SK-N-SH (cell line): ENCODE measurements around the gene ZNF219. TPM values are rescaled to one million over a fixed set of nuclear protein-coding genes. Genes with fewer than 3 reads are reported as not detected.

Experiments
- CTCF ChIA-PET: fragments of 300-600, 350-600 bp; formaldehyde crosslinking; extraction: SDS; loops from one replicate; lab custom pipeline; 2021; lab: Yijun Ruan, JAX
- POLR2A ChIA-PET: fragments of 350-600 bp; sonication (Branson Sonifier 250); formaldehyde crosslinking; extraction: SDS; loops from one replicate; lab custom pipeline; 2020; ENCODE audit warnings: antibody characterized with exemption, inconsistent platforms; lab: Yijun Ruan, JAX
- DNase-seq: peaks from one replicate; pipeline ENCODE4 v3.0.0; 2012
- H2AFZ ChIP-seq: fragments of 200-600 bp; sonication (generic); 2 replicates; pipeline ENCODE4 v1.8.1; 2016; ENCODE audit warnings: antibody characterized with exemption, mild to moderate bottlenecking, low read depth
- H3F3A ChIP-seq: fragments of 200-600 bp; sonication (generic); replicated peaks from 2 replicates; pipeline ENCODE3; 2016; ENCODE audit warnings: antibody characterized with exemption, mild to moderate bottlenecking; ENCODE audit not compliant: insufficient read depth
- H3K27ac ChIP-seq, 2 experiments: fragments of 200-500 bp in 1 of 2; fragments of 200-600 bp in 1 of 2; sonication (Bioruptor generic) in 1 of 2; sonication (generic), shearing (Covaris generic) in 1 of 2; 2 replicates each; pipeline versions ENCODE4 v1.5.1 to v1.6.1; 2014 to 2016; ENCODE audit warnings: low read depth in 2 of 2, inconsistent platforms in 1 of 2, low read length in 1 of 2, mild to moderate bottlenecking in 1 of 2, mixed read lengths in 1 of 2
- H3K27me3 ChIP-seq: fragments of 200-600 bp; sonication (generic), shearing (Covaris generic); 2 replicates; pipeline ENCODE4 v1.6.1; 2016; ENCODE audit warnings: mixed run types; ENCODE audit not compliant: insufficient read depth
- H3K36me3 ChIP-seq, 2 experiments: fragments of 200-500 bp in 1 of 2; fragments of 200-600 bp in 1 of 2; sonication (Bioruptor generic) in 1 of 2; sonication (generic) in 1 of 2; replicated peaks in 1 of 2; 2 replicates each; pipeline versions ENCODE3 to v1.5.1; 2014 to 2016; ENCODE audit warnings: low read length in 1 of 2, mild to moderate bottlenecking in 1 of 2; ENCODE audit not compliant: insufficient read depth in 2 of 2, control insufficient read depth in 1 of 2
- H3K4me1 ChIP-seq, 2 experiments: fragments of 200-500 bp in 1 of 2; fragments of 200-600 bp in 1 of 2; sonication (Bioruptor generic) in 1 of 2; sonication (generic), shearing (Covaris generic) in 1 of 2; 2 replicates each; pipeline versions ENCODE4 v1.5.1 to v1.6.1; 2014 to 2016; ENCODE audit warnings: low read depth in 1 of 2, low read length in 1 of 2, mixed run types in 1 of 2; ENCODE audit not compliant: insufficient read depth in 2 of 2, control insufficient read depth in 1 of 2
- H3K4me2 ChIP-seq: fragments of 200-600 bp; sonication (generic), shearing (Covaris generic); 2 replicates; pipeline ENCODE4 v1.6.1; 2017; ENCODE audit warnings: mixed run types
- H3K4me3 ChIP-seq, 2 experiments: fragments of 200-500 bp in 1 of 2; fragments of 200-600 bp in 1 of 2; sonication (Bioruptor generic) in 1 of 2; sonication (generic), shearing (Covaris generic) in 1 of 2; 2 replicates each; pipeline versions ENCODE4 v1.5.1 to v1.8.1; 2014 to 2016; ENCODE audit warnings: low read depth in 2 of 2, inconsistent platforms in 1 of 2, low read length in 1 of 2, mild to moderate bottlenecking in 1 of 2, mixed read lengths in 1 of 2, moderate library complexity in 1 of 2
- H3K79me2 ChIP-seq: fragments of 200-600 bp; sonication (generic); 2 replicates; pipeline ENCODE4 v1.8.1; 2017; ENCODE audit warnings: mild to moderate bottlenecking; ENCODE audit not compliant: insufficient read depth
- H3K9ac ChIP-seq: fragments of 200-600 bp; sonication (generic); 2 replicates; pipeline ENCODE4 v1.6.1; 2017; ENCODE audit warnings: mixed run types
- H3K9me2 ChIP-seq: fragments of 200-600 bp; sonication (generic); 2 replicates; pipeline ENCODE4 v1.6.1; 2017; ENCODE audit warnings: mixed run types
- H3K9me3 ChIP-seq: fragments of 200-600 bp; sonication (generic); 2 replicates; pipeline ENCODE4 v1.6.1; 2017; ENCODE audit warnings: mixed run types, mild to moderate bottlenecking, moderate library complexity
- H4K20me1 ChIP-seq: fragments of 200-600 bp; sonication (generic); 2 replicates; pipeline ENCODE4 v1.6.1; 2017; ENCODE audit warnings: mild to moderate bottlenecking, mixed run types; ENCODE audit not compliant: insufficient read depth
- CHD2 ChIP-seq: fragments of 150-350 bp; IDR thresholded peaks from 2 replicates; pipeline ENCODE4 v1.6.1; 2018; ENCODE audit warnings: low read length; ENCODE audit not compliant: partially characterized antibody
- EZH2phosphoT487 ChIP-seq: fragments of 200-600 bp; sonication (generic); IDR thresholded peaks from 2 replicates; pipeline ENCODE4 v1.6.1; 2017; ENCODE audit warnings: low read depth, mixed run types, mild to moderate bottlenecking, antibody characterized with exemption, moderate library complexity, borderline replicate concordance
- FOXJ3 ChIP-seq: sonication (generic); formaldehyde crosslinking; IDR thresholded peaks from 2 replicates; pipeline ENCODE4 v1.5.1; 2020; ENCODE audit warnings: mild to moderate bottlenecking, missing genetic modification reagents
- FOXM1 ChIP-seq: IDR thresholded peaks from 2 replicates; pipeline ENCODE4 v1.4.0; 2012; ENCODE audit warnings: low read depth, mild to moderate bottlenecking
- GATA2 ChIP-seq: sonication (generic); formaldehyde crosslinking; IDR thresholded peaks from 2 replicates; pipeline ENCODE4 v1.5.0; 2020; ENCODE audit warnings: mild to moderate bottlenecking, missing genetic modification reagents
- NFIC ChIP-seq: IDR thresholded peaks from 2 replicates; pipeline ENCODE4 v1.4.0; 2012; ENCODE audit warnings: borderline replicate concordance
- RXRA ChIP-seq: IDR thresholded peaks from 2 replicates; pipeline ENCODE4 v1.4.0; 2012; ENCODE audit warnings: low read depth, mild to moderate bottlenecking, borderline replicate concordance
- SIN3A ChIP-seq: IDR thresholded peaks from 2 replicates; pipeline ENCODE4 v1.6.1; 2012; ENCODE audit warnings: low read depth, mild to moderate bottlenecking, low read length, moderate library complexity, borderline replicate concordance
- TAF1 ChIP-seq: IDR thresholded peaks from 2 replicates; pipeline ENCODE4 v1.6.1; 2012; ENCODE audit warnings: low read depth, mild to moderate bottlenecking, low read length, moderate library complexity, borderline replicate concordance
- TCF12 ChIP-seq: IDR thresholded peaks from 2 replicates; pipeline ENCODE4 v1.4.0; 2012
- TEAD4 ChIP-seq: IDR thresholded peaks from 2 replicates; pipeline ENCODE4 v1.4.0; 2012; ENCODE audit warnings: mild to moderate bottlenecking, borderline replicate concordance; ENCODE audit not compliant: insufficient read depth
- USF2 ChIP-seq: fragments of 150-350 bp; IDR thresholded peaks from 2 replicates; pipeline ENCODE4 v1.6.1; 2017; ENCODE audit warnings: antibody characterized with exemption, low read length, low read depth, borderline replicate concordance
- WGBS: methylation state at CpG from one replicate; pipeline ENCODE4 v1.1.6; 2017; ENCODE audit warnings: low lambda C conversion rate; 5-methylcytosine and 5-hydroxymethylcytosine counted together
- polyA plus RNA-seq, 3 experiments: library from polyadenylated mRNA; depleted of rRNA; stranded (reverse); fragments of >200 nt; gene quantifications; 2 replicates each; pipeline ENCODE4 v1.2.3, GENCODE V29; 2012
- TF ChIP-seq, protein P1 (sequence below): fragments of 150-350 bp; IDR thresholded peaks from 2 replicates; pipeline ENCODE4 v1.6.1; 2016; ENCODE audit warnings: mild to moderate bottlenecking, low read depth, low read length
- TF ChIP-seq, protein P2 (sequence below): IDR thresholded peaks from 2 replicates; pipeline ENCODE4 v1.4.0; 2012; ENCODE audit warnings: low read depth, borderline replicate concordance
- TF ChIP-seq, protein P3 (sequence below): IDR thresholded peaks from 2 replicates; pipeline ENCODE4 v1.4.0; 2012; ENCODE audit warnings: low read depth
- TF ChIP-seq, protein P4 (sequence below): IDR thresholded peaks from 2 replicates; pipeline ENCODE4 v1.6.1; 2012; ENCODE audit warnings: mild to moderate bottlenecking, low read depth, low read length, moderate library complexity
- TF ChIP-seq, protein P5 (sequence below): fragments of 200-600 bp; sonication (generic); IDR thresholded peaks from 2 replicates; pipeline ENCODE4 v1.6.1; 2017; ENCODE audit warnings: antibody characterized with exemption, mild to moderate bottlenecking, moderate library complexity

The ZNF219 gene
- polyA plus RNA-seq, 1 of the 3 experiments (the other 2 are of a cell fraction), result 24.1 TPM

DNA sequence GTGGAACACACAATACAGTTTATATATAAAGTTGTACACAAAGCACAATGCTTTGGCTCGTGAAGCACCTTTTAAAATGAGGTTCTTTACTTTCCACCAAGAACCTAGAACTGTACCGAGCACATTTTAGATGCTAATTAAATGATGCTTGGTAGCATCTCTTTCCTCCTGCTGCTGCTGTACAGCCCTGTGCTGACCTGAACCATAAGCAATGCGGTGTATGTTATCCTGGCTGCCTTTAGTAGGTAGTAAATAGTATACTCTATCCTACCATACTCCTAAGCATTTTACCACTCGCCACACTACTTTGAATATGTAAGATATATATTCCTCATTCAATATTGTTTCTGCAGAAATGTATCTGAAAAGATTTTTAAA is 43.7 kb downstream of the ZNF219 start:
- Histone ChIP-seq H4K20me1 (no peaks in the 10 kb centered on the region), H3K9me3 (no peaks in the 10 kb centered on the region), H3K4me2 (no peak overlapping the region), H3K79me2 (no peaks in the 10 kb centered on the region), H3K27ac (no peak overlapping the region), H2AFZ (no peak overlapping the region), H3F3A (peaks cover under 1% of the 10 kb centered on the region), H3K27me3 (no peaks in the 10 kb centered on the region), H3K36me3 (no peaks in the 10 kb centered on the region), H3K9me2 (no peaks in the 10 kb centered on the region), H3K9ac (no peak overlapping the region), H3K4me1 (no peaks in the 10 kb centered on the region), H3K4me3 (no peak overlapping the region)
- 86% methylated on average over 4 of the region's 4 CpGs for WGBS
- CTCF ChIA-PET, result interaction anchor here (1.8 to 2.1 kb wide), 2 partner anchors 38 to 40 kb away, joined by 7 read pairs; no protein-coding TSS in a partner anchor
- no peak for TF ChIP-seq SIN3A
- no peak for TF ChIP-seq NFIC
- no peak for TF ChIP-seq TEAD4
- no peak for TF ChIP-seq EZH2phosphoT487
- TF ChIP-seq, protein P1, sequence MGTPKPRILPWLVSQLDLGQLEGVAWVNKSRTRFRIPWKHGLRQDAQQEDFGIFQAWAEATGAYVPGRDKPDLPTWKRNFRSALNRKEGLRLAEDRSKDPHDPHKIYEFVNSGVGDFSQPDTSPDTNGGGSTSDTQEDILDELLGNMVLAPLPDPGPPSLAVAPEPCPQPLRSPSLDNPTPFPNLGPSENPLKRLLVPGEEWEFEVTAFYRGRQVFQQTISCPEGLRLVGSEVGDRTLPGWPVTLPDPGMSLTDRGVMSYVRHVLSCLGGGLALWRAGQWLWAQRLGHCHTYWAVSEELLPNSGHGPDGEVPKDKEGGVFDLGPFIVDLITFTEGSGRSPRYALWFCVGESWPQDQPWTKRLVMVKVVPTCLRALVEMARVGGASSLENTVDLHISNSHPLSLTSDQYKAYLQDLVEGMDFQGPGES, result no peak
- POLR2A ChIA-PET, result no interaction called here
- no peak for DNase-seq

DNA sequence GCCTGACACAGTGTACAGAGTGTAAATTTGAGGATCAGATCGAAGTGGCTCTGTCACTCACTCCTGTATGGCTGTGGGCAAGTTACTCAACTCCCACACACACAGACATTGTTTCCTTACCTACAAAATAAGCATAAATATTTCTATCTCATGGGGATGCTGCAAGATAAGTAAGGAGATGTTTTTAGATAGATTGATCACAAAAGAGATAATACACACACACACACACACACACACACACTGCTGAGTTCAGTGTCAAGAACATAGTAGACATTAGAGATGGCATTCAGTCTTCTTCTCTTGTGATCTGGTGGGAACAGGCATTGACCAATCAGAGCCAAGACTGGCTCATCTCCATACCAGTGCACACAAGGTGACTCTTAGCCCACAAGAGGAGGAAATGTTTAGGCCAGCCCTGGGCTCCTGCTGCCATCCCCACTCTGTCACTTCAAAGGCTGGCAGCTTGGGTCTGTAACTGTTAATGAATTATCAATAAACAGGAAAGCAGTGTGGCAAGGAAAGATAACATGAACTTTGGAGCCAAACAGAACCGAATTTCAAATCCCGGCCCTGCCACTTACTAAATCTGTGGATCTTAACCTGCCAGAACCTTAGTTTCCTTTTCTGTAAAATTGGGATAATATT is 44.2 kb downstream of the ZNF219 start:
- Histone ChIP-seq H3K4me2 (no peak overlapping the region), H3K27me3 (no peaks in the 10 kb centered on the region), H3F3A (peaks cover 6% of the 10 kb centered on the region), H4K20me1 (no peaks in the 10 kb centered on the region), H3K9ac (no peak overlapping the region), H3K79me2 (no peaks in the 10 kb centered on the region), H3K27ac (no peak overlapping the region), H3K9me2 (no peaks in the 10 kb centered on the region), H2AFZ (no peak overlapping the region), H3K36me3 (no peaks in the 10 kb centered on the region), H3K4me1 (no peaks in the 10 kb centered on the region), H3K4me3 (no peak overlapping the region), H3K9me3 (no peaks in the 10 kb centered on the region)
- 57% methylated on average over 3 of the region's 3 CpGs for whole genome bisulfite sequencing
- no peak for DNase-seq
- ChIA-PET POLR2A (no interaction called here), CTCF (interaction anchor here (1.8 to 2.1 kb wide), 4 partner anchors 14 to 40 kb away, joined by 5 to 7 read pairs (median 7); no protein-coding TSS in a partner anchor)
- TF ChIP-seq, protein P2, sequence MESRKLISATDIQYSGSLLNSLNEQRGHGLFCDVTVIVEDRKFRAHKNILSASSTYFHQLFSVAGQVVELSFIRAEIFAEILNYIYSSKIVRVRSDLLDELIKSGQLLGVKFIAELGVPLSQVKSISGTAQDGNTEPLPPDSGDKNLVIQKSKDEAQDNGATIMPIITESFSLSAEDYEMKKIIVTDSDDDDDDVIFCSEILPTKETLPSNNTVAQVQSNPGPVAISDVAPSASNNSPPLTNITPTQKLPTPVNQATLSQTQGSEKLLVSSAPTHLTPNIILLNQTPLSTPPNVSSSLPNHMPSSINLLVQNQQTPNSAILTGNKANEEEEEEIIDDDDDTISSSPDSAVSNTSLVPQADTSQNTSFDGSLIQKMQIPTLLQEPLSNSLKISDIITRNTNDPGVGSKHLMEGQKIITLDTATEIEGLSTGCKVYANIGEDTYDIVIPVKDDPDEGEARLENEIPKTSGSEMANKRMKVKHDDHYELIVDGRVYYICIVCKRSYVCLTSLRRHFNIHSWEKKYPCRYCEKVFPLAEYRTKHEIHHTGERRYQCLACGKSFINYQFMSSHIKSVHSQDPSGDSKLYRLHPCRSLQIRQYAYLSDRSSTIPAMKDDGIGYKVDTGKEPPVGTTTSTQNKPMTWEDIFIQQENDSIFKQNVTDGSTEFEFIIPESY, result no peak
- TF ChIP-seq TCF12 (no peak), CHD2 (no peak), RXRA (no peak), GATA2 (CRISPR knock-in tag) (no peak), EZH2phosphoT487 (no peak), TAF1 (no peak), FOXJ3 (CRISPR knock-in tag) (no peak), USF2 (no peak), FOXM1 (no peak)
- TF ChIP-seq, protein P3, sequence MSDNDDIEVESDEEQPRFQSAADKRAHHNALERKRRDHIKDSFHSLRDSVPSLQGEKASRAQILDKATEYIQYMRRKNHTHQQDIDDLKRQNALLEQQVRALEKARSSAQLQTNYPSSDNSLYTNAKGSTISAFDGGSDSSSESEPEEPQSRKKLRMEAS, result no peak
- TF ChIP-seq, protein P4, sequence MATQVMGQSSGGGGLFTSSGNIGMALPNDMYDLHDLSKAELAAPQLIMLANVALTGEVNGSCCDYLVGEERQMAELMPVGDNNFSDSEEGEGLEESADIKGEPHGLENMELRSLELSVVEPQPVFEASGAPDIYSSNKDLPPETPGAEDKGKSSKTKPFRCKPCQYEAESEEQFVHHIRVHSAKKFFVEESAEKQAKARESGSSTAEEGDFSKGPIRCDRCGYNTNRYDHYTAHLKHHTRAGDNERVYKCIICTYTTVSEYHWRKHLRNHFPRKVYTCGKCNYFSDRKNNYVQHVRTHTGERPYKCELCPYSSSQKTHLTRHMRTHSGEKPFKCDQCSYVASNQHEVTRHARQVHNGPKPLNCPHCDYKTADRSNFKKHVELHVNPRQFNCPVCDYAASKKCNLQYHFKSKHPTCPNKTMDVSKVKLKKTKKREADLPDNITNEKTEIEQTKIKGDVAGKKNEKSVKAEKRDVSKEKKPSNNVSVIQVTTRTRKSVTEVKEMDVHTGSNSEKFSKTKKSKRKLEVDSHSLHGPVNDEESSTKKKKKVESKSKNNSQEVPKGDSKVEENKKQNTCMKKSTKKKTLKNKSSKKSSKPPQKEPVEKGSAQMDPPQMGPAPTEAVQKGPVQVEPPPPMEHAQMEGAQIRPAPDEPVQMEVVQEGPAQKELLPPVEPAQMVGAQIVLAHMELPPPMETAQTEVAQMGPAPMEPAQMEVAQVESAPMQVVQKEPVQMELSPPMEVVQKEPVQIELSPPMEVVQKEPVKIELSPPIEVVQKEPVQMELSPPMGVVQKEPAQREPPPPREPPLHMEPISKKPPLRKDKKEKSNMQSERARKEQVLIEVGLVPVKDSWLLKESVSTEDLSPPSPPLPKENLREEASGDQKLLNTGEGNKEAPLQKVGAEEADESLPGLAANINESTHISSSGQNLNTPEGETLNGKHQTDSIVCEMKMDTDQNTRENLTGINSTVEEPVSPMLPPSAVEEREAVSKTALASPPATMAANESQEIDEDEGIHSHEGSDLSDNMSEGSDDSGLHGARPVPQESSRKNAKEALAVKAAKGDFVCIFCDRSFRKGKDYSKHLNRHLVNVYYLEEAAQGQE, result no peak
- TF ChIP-seq, protein P5, sequence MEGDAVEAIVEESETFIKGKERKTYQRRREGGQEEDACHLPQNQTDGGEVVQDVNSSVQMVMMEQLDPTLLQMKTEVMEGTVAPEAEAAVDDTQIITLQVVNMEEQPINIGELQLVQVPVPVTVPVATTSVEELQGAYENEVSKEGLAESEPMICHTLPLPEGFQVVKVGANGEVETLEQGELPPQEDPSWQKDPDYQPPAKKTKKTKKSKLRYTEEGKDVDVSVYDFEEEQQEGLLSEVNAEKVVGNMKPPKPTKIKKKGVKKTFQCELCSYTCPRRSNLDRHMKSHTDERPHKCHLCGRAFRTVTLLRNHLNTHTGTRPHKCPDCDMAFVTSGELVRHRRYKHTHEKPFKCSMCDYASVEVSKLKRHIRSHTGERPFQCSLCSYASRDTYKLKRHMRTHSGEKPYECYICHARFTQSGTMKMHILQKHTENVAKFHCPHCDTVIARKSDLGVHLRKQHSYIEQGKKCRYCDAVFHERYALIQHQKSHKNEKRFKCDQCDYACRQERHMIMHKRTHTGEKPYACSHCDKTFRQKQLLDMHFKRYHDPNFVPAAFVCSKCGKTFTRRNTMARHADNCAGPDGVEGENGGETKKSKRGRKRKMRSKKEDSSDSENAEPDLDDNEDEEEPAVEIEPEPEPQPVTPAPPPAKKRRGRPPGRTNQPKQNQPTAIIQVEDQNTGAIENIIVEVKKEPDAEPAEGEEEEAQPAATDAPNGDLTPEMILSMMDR, result no peak
